Cardiac muscle cell (in vitro differentiated cells and primary cell): Measurements from ENCODE around the gene PFKFB1. TPM values are rescaled to one million over a fixed set of nuclear protein-coding genes. Genes with fewer than 3 reads are reported as not detected.
"Not testable (repeated sequence)": the region's sequence is repeated elsewhere in the genome, so short reads cannot be mapped to it uniquely, and the experiment has no call there.

Experiments used
- DNase-seq, 2 donors: peaks; one replicate each; pipeline versions ENCODE4 v3.0.0 to v3.0.0-alpha.2; 2010 to 2017; ENCODE audit warnings: low read depth in 1 of 2, low spot score in 1 of 2
- H3K27ac ChIP-seq: fragments of 200-600 bp; sonication (generic); 2 replicates; pipeline ENCODE4 v1.5.1; 2016
- H3K27me3 ChIP-seq: fragments of 200-600 bp; sonication (generic); 2 replicates; pipeline ENCODE4 v1.6.0; 2016; ENCODE audit warnings: control low read depth
- H3K36me3 ChIP-seq: fragments of 200-600 bp; sonication (generic); 2 replicates; pipeline ENCODE4 v1.5.1; 2016; ENCODE audit warnings: control low read depth
- H3K4me1 ChIP-seq: fragments of 200-600 bp; sonication (generic); 2 replicates; pipeline ENCODE4 v1.8.1; 2017; ENCODE audit warnings: low read depth, mild to moderate bottlenecking, mixed run types
- H3K4me3 ChIP-seq: fragments of 200-600 bp; sonication (generic); 2 replicates; pipeline ENCODE4 v1.5.1; 2016; ENCODE audit warnings: mild to moderate bottlenecking
- H3K9me3 ChIP-seq: fragments of 200-600 bp; sonication (generic); 2 replicates; pipeline ENCODE4 v1.5.1; 2017; ENCODE audit warnings: low read depth, mild to moderate bottlenecking, control low read depth
- CTCF ChIP-seq: IDR thresholded peaks from 2 replicates; pipeline ENCODE4 v1.5.1; 2012; ENCODE audit warnings: low read depth, mild to moderate bottlenecking, low read length
- polyA plus RNA-seq: library from polyadenylated mRNA; unstranded; fragments of >200 nt; fragmentation: Nextera tagmentation; extraction: Ambion mirVana; gene quantifications from 2 replicates; pipeline ENCODE4 v1.2.1, GENCODE V29; 2016
- total RNA-seq: library from RNA; depleted of rRNA; stranded (reverse); fragments of >200 nt; gene quantifications from 2 replicates; pipeline ENCODE4 v1.2.3, GENCODE V29; 2016

Gene PFKFB1
- total and polyA plus RNA-seq, 2 experiments from 2014 or later: 0.15 to 0.33 TPM

GRCh38 chrX:54991706-54992105 lies 2.3 kb downstream of the PFKFB1 start:
- H3K9me3 ChIP-seq: no peaks in the 10 kb centered on the region
- TF ChIP-seq CTCF: no peak
- no peak for DNase-seq
- no peak overlapping the region for H3K27ac ChIP-seq
- no peaks in the 10 kb centered on the region for H3K27me3 ChIP-seq
- H3K36me3 ChIP-seq: no peaks in the 10 kb centered on the region
- no peak overlapping the region for H3K4me3 ChIP-seq
- no peaks in the 10 kb centered on the region for H3K4me1 ChIP-seq

- H3K27me3 ChIP-seq, H3K27ac ChIP-seq, H3K36me3 ChIP-seq, H3K4me1 ChIP-seq, H3K9me3 ChIP-seq, DNase-seq, H3K4me3 ChIP-seq: not testable (repeated sequence)
Measured at GRCh38 chrX:54983306-54983705, 10.7 kb downstream of the PFKFB1 start.

- Histone ChIP-seq H3K4me1 (no peaks in the 10 kb centered on the region), H3K9me3 (peaks cover 4% of the 10 kb centered on the region), H3K4me3 (no peak overlapping the region), H3K27ac (no peak overlapping the region), H3K27me3 (no peaks in the 10 kb centered on the region), H3K36me3 (no peaks in the 10 kb centered on the region)
- no peak for DNase-seq
- no peak for TF ChIP-seq CTCF
Measured at GRCh38 chrX:54980334-54980733, 13.7 kb downstream of the PFKFB1 start.

GRCh38 chrX:54979432-54979831 lies 14.6 kb downstream of the PFKFB1 start:
- Histone ChIP-seq H3K27ac (no peak overlapping the region), H3K4me1 (no peaks in the 10 kb centered on the region), H3K27me3 (no peaks in the 10 kb centered on the region), H3K4me3 (no peak overlapping the region), H3K36me3 (no peaks in the 10 kb centered on the region), H3K9me3 (peaks cover 4% of the 10 kb centered on the region)
- TF ChIP-seq CTCF: no peak
- no peak for DNase-seq

- peaks cover 4% of the 10 kb centered on the region for H3K9me3 ChIP-seq
- H3K27ac ChIP-seq: no peak overlapping the region
- no peaks in the 10 kb centered on the region for H3K27me3 ChIP-seq
- no peaks in the 10 kb centered on the region for H3K4me1 ChIP-seq
- TF ChIP-seq CTCF: no peak
- no peaks in the 10 kb centered on the region for H3K36me3 ChIP-seq
- DNase-seq: no peak
- no peak overlapping the region for H3K4me3 ChIP-seq
Measured at GRCh38 chrX:54978448-54978847, 15.5 kb downstream of the PFKFB1 start.

GRCh38 chrX:54977387-54977786 lies 16.6 kb downstream of the PFKFB1 start:
- DNase-seq: no peak
- Histone ChIP-seq H3K4me1 (no peaks in the 10 kb centered on the region), H3K9me3 (peaks cover 4% of the 10 kb centered on the region), H3K27ac (no peak overlapping the region), H3K4me3 (no peak overlapping the region), H3K36me3 (no peaks in the 10 kb centered on the region), H3K27me3 (no peaks in the 10 kb centered on the region)
- TF ChIP-seq CTCF: no peak
